NCI-H446 (cell line): ENCODE measurements around the gene PRAMEF17.
"Not testable (repeated sequence)": the region's sequence is repeated elsewhere in the genome, so short reads cannot be mapped to it uniquely, and the experiment has no call there.

Experiments used
- DNase-seq, 2 experiments: peaks; one replicate each; lab custom pipeline; 2025; lab: John Stamatoyannopoulos, UW

Gene PRAMEF17

GRCh38 chr1:13389332-13389731, at the start of gene PRAMEF17:
Gene PRAMEF17, plus strand, starts transcription at chr1:13389632. Its CDS starts 26 bp downstream, at chr1:13389658.
- DNase-seq: not testable (repeated sequence)

GRCh38 chr1:13342496-13342895, 46.9 kb upstream of the PRAMEF17 start:
- DNase-seq: not testable (repeated sequence)

GRCh38 chr1:13347034-13347433, 42.4 kb upstream of the PRAMEF17 start, which contains the start of gene PRAMEF14:
Gene PRAMEF14, minus strand, starts transcription at chr1:13347134. Its CDS starts 1,820 bp downstream, at chr1:13345314.
- DNase-seq: not testable (repeated sequence)

GRCh38 chr1:13353476-13353875, 36.0 kb upstream of the PRAMEF17 start:
- not testable (repeated sequence) for DNase-seq

GRCh38 chr1:13354475-13354874, 35.0 kb upstream of the PRAMEF17 start:
- DNase-seq: not testable (repeated sequence)

- DNase-seq: peak; percentile 18 to 58
Measured at GRCh38 chr1:13356774-13357173, 32.7 kb upstream of the PRAMEF17 start.

- not testable (repeated sequence) for DNase-seq
Measured at GRCh38 chr1:13362364-13362763, 27.1 kb upstream of the PRAMEF17 start.

- not testable (repeated sequence) for DNase-seq
Measured at GRCh38 chr1:13364928-13365327, 24.5 kb upstream of the PRAMEF17 start.

GRCh38 chr1:13366536-13366935, 22.9 kb upstream of the PRAMEF17 start:
- DNase-seq: not testable (repeated sequence)

GRCh38 chr1:13368544-13368943, 20.9 kb upstream of the PRAMEF17 start:
- DNase-seq: peak in 1 of 2 experiments; percentile 14

GRCh38 chr1:13378983-13379382, 10.4 kb upstream of the PRAMEF17 start:
- not testable (repeated sequence) for DNase-seq

GRCh38 chr1:13380380-13380779, 9.1 kb upstream of the PRAMEF17 start:
- DNase-seq: not testable (repeated sequence)

GRCh38 chr1:13393004-13393403, 3.6 kb downstream of the PRAMEF17 start:
- not testable (repeated sequence) for DNase-seq

- not testable (repeated sequence) for DNase-seq
Measured at GRCh38 chr1:13394761-13395160, 5.3 kb downstream of the PRAMEF17 start.

GRCh38 chr1:13395311-13395710, 5.9 kb downstream of the PRAMEF17 start:
- not testable (repeated sequence) for DNase-seq

- DNase-seq: no peak
Measured at GRCh38 chr1:13407811-13408210, 18.4 kb downstream of the PRAMEF17 start.

GRCh38 chr1:13410150-13410549, 20.7 kb downstream of the PRAMEF17 start, which contains the start of gene PRAMEF20:
Gene PRAMEF20, plus strand, starts transcription at chr1:13410450. Its CDS starts 5,905 bp downstream, at chr1:13416355.
- not testable (repeated sequence) for DNase-seq

- no peak for DNase-seq
Measured at GRCh38 chr1:13430495-13430894, 41.1 kb downstream of the PRAMEF17 start.

- DNase-seq: no peak
Measured at GRCh38 chr1:13432251-13432650, 42.8 kb downstream of the PRAMEF17 start.

GRCh38 chr1:13433694-13434358, 44.4 kb downstream of the PRAMEF17 start:
- not testable (repeated sequence) for DNase-seq

GRCh38 chr1:13435458-13435857, 46.0 kb downstream of the PRAMEF17 start:
- DNase-seq: no peak

GRCh38 chr1:13439104-13439783, 49.8 kb downstream of the PRAMEF17 start:
- DNase-seq: not testable (repeated sequence)
